SK-N-SH treated with all-trans-retinoic acid at 6 μM for 48 hours (cell line): ENCODE results near the gene PRDM8.

Experiments used
- ATAC-seq: fragments of 200-7000 bp; cut with Tn5 transposase; 3 replicates; pipeline ENCODE4 v1.9.1; 2020; ENCODE audit warnings: mild to moderate bottlenecking, moderate library complexity
- ARNTL ChIP-seq: fragments of 450-650 bp; formaldehyde crosslinking; IDR thresholded peaks from 2 replicates; pipeline ENCODE4 v1.5.0; 2020; ENCODE audit warnings: low read depth, mild to moderate bottlenecking, moderate library complexity, borderline replicate concordance
- BACH2 ChIP-seq: fragments of 250-450 bp; sonication (Bioruptor Pico); IDR thresholded peaks from 2 replicates; pipeline ENCODE4 v1.9.0; 2021; ENCODE audit warnings: mild to moderate bottlenecking, borderline replicate concordance
- CSDC2 ChIP-seq: fragments of 250-450 bp; sonication (Bioruptor Pico); IDR thresholded peaks from 2 replicates; pipeline ENCODE4 v1.5.0; 2020; ENCODE audit warnings: mild to moderate bottlenecking, moderate library complexity
- ESRRG ChIP-seq: fragments of 250-450 bp; sonication (Bioruptor Pico); IDR thresholded peaks from 2 replicates; pipeline ENCODE4 v1.6.1; 2021; ENCODE audit warnings: mild to moderate bottlenecking
- GLIS3 ChIP-seq: fragments of 250-450 bp; sonication (Bioruptor Pico); IDR thresholded peaks from 2 replicates; pipeline ENCODE4 v1.5.0; 2020; ENCODE audit warnings: mild to moderate bottlenecking, moderate library complexity
- ISL1 ChIP-seq: fragments of 250-450 bp; sonication (Bioruptor Pico); IDR thresholded peaks from 2 replicates; pipeline ENCODE4 v2.1.2; 2022; ENCODE audit warnings: mild to moderate bottlenecking, moderate library complexity
- OSR1 ChIP-seq: fragments of 250-450 bp; sonication (Bioruptor Pico); IDR thresholded peaks from 2 replicates; pipeline ENCODE4 v1.8.0; 2022; ENCODE audit warnings: moderate library complexity, mild to moderate bottlenecking, inconsistent platforms
- PPARA ChIP-seq: fragments of 250-450 bp; sonication (Bioruptor Pico); IDR thresholded peaks from 2 replicates; pipeline ENCODE4 v1.5.0; 2020; ENCODE audit warnings: mild to moderate bottlenecking, borderline replicate concordance
- RARB ChIP-seq: fragments of 250-450 bp; sonication (Bioruptor Pico); IDR thresholded peaks from 2 replicates; pipeline ENCODE4 v1.8.0; 2021; ENCODE audit warnings: mild to moderate bottlenecking, moderate library complexity
- SNAI2 ChIP-seq: fragments of 250-450 bp; sonication (Bioruptor Pico); IDR thresholded peaks from 2 replicates; pipeline ENCODE4 v1.5.0; 2020; ENCODE audit warnings: mild to moderate bottlenecking, moderate library complexity
- TCF4 ChIP-seq: fragments of 250-450 bp; sonication (Bioruptor Pico); IDR thresholded peaks from 2 replicates; pipeline ENCODE4 v1.8.0; 2021; ENCODE audit warnings: mild to moderate bottlenecking, moderate library complexity, borderline replicate concordance
- TOX ChIP-seq: fragments of 250-450 bp; sonication (Bioruptor Pico); IDR thresholded peaks from 2 replicates; pipeline ENCODE4 v1.8.0; 2021; ENCODE audit warnings: mild to moderate bottlenecking, moderate library complexity, borderline replicate concordance
- ZC3H10 ChIP-seq: fragments of 250-450 bp; sonication (Bioruptor Pico); IDR thresholded peaks from 2 replicates; pipeline ENCODE4 v1.5.1; 2021; ENCODE audit warnings: mild to moderate bottlenecking, moderate library complexity
- ZFP3 ChIP-seq: fragments of 250-450 bp; sonication (Bioruptor Pico); IDR thresholded peaks from 2 replicates; pipeline ENCODE4 v1.5.0; 2020; ENCODE audit warnings: mild to moderate bottlenecking, moderate library complexity
- ZFP30 ChIP-seq: fragments of 450-650 bp; formaldehyde crosslinking; IDR thresholded peaks from 2 replicates; pipeline ENCODE4 v1.5.0; 2022; ENCODE audit warnings: mild to moderate bottlenecking, moderate library complexity
- ZNF70 ChIP-seq: fragments of 450-650 bp; formaldehyde crosslinking; IDR thresholded peaks from 2 replicates; pipeline ENCODE4 v1.5.0; 2020; ENCODE audit warnings: mild to moderate bottlenecking, moderate library complexity
- ZNF8 ChIP-seq: fragments of 450-650 bp; formaldehyde crosslinking; IDR thresholded peaks from 2 replicates; pipeline ENCODE4 v1.5.0; 2020; ENCODE audit warnings: mild to moderate bottlenecking, moderate library complexity
- TF ChIP-seq, protein P1 (sequence below): fragments of 250-450 bp; sonication (Bioruptor Pico); IDR thresholded peaks from 2 replicates; pipeline ENCODE4 v1.5.0; 2020; ENCODE audit warnings: mild to moderate bottlenecking, moderate library complexity
- TF ChIP-seq, protein P2 (sequence below): fragments of 250-450 bp; sonication (Bioruptor Pico); IDR thresholded peaks from 2 replicates; pipeline ENCODE4 v1.8.0; 2021; ENCODE audit warnings: low read depth, mild to moderate bottlenecking, moderate library complexity, borderline replicate concordance
- TF ChIP-seq, protein P3 (sequence below): fragments of 250-450 bp; sonication (Bioruptor Pico); IDR thresholded peaks from 2 replicates; pipeline ENCODE4 v1.8.0; 2020; ENCODE audit warnings: mild to moderate bottlenecking, moderate library complexity, borderline replicate concordance
- TF ChIP-seq, protein P4 (sequence below): fragments of 250-450 bp; sonication (Bioruptor Pico); IDR thresholded peaks from 2 replicates; pipeline ENCODE4 v1.5.1; 2021; ENCODE audit warnings: mild to moderate bottlenecking, moderate library complexity
- TF ChIP-seq, protein P5 (sequence below): fragments of 250-450 bp; sonication (Bioruptor Pico); IDR thresholded peaks from 2 replicates; pipeline ENCODE4 v1.5.1; 2020; ENCODE audit warnings: low read depth, mild to moderate bottlenecking, moderate library complexity

PRDM8 gene

DNA sequence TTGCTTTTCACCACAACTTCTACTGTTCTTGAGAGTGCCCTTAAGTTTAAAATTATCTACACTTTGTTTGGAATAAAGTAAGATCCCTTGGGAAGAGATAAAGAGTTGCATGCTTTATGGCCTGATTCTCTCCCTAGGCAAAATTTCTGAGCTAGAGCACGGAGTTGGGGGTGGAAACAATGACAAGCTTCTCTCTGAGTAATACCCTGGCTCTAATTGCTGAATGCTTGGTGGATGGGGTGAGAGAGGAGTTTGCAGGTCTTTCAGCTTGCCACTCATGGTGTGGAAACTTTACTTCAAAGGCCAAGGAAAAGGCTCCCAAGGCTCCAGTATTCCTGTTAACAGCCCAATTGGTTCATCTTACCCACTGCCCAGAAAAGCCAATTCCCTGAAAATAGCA is 26.1 kb upstream of the PRDM8 start:
- ATAC-seq, result no peak
- TF ChIP-seq SNAI2 (CRISPR knock-in tag), result no peak
- no peak for TF ChIP-seq ZNF70
- TF ChIP-seq ARNTL (CRISPR knock-in tag), result no peak
- TF ChIP-seq ZC3H10 (CRISPR knock-in tag), result no peak
- TF ChIP-seq TOX (CRISPR knock-in tag), result no peak
- TF ChIP-seq, protein P1, sequence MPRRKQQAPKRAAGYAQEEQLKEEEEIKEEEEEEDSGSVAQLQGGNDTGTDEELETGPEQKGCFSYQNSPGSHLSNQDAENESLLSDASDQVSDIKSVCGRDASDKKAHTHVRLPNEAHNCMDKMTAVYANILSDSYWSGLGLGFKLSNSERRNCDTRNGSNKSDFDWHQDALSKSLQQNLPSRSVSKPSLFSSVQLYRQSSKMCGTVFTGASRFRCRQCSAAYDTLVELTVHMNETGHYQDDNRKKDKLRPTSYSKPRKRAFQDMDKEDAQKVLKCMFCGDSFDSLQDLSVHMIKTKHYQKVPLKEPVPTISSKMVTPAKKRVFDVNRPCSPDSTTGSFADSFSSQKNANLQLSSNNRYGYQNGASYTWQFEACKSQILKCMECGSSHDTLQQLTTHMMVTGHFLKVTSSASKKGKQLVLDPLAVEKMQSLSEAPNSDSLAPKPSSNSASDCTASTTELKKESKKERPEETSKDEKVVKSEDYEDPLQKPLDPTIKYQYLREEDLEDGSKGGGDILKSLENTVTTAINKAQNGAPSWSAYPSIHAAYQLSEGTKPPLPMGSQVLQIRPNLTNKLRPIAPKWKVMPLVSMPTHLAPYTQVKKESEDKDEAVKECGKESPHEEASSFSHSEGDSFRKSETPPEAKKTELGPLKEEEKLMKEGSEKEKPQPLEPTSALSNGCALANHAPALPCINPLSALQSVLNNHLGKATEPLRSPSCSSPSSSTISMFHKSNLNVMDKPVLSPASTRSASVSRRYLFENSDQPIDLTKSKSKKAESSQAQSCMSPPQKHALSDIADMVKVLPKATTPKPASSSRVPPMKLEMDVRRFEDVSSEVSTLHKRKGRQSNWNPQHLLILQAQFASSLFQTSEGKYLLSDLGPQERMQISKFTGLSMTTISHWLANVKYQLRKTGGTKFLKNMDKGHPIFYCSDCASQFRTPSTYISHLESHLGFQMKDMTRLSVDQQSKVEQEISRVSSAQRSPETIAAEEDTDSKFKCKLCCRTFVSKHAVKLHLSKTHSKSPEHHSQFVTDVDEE, result no peak
- TF ChIP-seq, protein P2, sequence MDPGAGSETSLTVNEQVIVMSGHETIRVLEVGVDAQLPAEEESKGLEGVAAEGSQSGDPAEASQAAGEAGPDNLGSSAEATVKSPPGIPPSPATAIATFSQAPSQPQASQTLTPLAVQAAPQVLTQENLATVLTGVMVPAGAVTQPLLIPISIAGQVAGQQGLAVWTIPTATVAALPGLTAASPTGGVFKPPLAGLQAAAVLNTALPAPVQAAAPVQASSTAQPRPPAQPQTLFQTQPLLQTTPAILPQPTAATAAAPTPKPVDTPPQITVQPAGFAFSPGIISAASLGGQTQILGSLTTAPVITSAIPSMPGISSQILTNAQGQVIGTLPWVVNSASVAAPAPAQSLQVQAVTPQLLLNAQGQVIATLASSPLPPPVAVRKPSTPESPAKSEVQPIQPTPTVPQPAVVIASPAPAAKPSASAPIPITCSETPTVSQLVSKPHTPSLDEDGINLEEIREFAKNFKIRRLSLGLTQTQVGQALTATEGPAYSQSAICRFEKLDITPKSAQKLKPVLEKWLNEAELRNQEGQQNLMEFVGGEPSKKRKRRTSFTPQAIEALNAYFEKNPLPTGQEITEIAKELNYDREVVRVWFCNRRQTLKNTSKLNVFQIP (CRISPR knock-in tag), result no peak
- no peak for TF ChIP-seq ZFP3 (CRISPR knock-in tag)

DNA sequence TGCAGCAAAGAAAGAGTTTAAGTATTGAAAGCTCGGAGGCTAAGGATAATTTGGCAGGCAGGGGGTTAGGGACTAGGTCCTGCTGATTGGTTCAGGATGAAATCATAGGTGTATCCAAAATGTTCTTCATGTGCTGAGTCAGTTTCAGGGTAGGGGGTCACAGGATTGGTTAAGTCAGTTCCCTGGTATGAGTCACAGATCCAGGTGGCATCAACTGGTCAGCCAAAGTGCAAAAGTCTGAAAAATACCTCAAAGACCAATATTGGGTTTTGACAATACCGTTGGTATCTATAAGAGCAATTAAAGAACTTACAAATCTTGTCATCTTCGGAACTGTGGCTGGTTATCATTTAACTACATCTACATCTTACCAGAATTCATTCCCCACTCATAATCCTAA is 25.6 kb upstream of the PRDM8 start:
- TF ChIP-seq ARNTL (CRISPR knock-in tag), result no peak
- no peak for TF ChIP-seq BACH2 (CRISPR knock-in tag)
- no peak for TF ChIP-seq ZNF70
- TF ChIP-seq, protein P3, sequence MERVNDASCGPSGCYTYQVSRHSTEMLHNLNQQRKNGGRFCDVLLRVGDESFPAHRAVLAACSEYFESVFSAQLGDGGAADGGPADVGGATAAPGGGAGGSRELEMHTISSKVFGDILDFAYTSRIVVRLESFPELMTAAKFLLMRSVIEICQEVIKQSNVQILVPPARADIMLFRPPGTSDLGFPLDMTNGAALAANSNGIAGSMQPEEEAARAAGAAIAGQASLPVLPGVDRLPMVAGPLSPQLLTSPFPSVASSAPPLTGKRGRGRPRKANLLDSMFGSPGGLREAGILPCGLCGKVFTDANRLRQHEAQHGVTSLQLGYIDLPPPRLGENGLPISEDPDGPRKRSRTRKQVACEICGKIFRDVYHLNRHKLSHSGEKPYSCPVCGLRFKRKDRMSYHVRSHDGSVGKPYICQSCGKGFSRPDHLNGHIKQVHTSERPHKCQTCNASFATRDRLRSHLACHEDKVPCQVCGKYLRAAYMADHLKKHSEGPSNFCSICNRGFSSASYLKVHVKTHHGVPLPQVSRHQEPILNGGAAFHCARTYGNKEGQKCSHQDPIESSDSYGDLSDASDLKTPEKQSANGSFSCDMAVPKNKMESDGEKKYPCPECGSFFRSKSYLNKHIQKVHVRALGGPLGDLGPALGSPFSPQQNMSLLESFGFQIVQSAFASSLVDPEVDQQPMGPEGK (CRISPR knock-in tag), result no peak
- TF ChIP-seq ZFP30, result no peak
- no peak for TF ChIP-seq SNAI2 (CRISPR knock-in tag)
- TF ChIP-seq ZNF8, result no peak
- no peak for TF ChIP-seq OSR1
- no peak for TF ChIP-seq ISL1
- TF ChIP-seq RARB (CRISPR knock-in tag), result no peak
- TF ChIP-seq TCF4, result no peak
- TF ChIP-seq, protein P4, sequence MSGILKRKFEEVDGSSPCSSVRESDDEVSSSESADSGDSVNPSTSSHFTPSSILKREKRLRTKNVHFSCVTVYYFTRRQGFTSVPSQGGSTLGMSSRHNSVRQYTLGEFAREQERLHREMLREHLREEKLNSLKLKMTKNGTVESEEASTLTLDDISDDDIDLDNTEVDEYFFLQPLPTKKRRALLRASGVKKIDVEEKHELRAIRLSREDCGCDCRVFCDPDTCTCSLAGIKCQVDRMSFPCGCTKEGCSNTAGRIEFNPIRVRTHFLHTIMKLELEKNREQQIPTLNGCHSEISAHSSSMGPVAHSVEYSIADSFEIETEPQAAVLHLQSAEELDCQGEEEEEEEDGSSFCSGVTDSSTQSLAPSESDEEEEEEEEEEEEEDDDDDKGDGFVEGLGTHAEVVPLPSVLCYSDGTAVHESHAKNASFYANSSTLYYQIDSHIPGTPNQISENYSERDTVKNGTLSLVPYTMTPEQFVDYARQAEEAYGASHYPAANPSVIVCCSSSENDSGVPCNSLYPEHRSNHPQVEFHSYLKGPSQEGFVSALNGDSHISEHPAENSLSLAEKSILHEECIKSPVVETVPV (CRISPR knock-in tag), result no peak
- TF ChIP-seq, protein P2 (CRISPR knock-in tag), result no peak
- TF ChIP-seq, protein P5, sequence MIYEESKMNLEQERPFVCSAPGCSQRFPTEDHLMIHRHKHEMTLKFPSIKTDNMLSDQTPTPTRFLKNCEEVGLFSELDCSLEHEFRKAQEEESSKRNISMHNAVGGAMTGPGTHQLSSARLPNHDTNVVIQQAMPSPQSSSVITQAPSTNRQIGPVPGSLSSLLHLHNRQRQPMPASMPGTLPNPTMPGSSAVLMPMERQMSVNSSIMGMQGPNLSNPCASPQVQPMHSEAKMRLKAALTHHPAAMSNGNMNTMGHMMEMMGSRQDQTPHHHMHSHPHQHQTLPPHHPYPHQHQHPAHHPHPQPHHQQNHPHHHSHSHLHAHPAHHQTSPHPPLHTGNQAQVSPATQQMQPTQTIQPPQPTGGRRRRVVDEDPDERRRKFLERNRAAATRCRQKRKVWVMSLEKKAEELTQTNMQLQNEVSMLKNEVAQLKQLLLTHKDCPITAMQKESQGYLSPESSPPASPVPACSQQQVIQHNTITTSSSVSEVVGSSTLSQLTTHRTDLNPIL, result no peak
- no peak for TF ChIP-seq ZFP3 (CRISPR knock-in tag)
- TF ChIP-seq, protein P1, result no peak
- no peak for TF ChIP-seq ESRRG (CRISPR knock-in tag)
- TF ChIP-seq CSDC2, result no peak
- no peak for TF ChIP-seq PPARA (CRISPR knock-in tag)
- no peak for TF ChIP-seq GLIS3 (CRISPR knock-in tag)
- TF ChIP-seq, all 23 proteins: peak for 0
- no peak for ATAC-seq
